Right atrium auricular region (tissue), 2 donors: ENCODE results near the gene SLC36A4. TPM values are rescaled to one million over a fixed set of nuclear protein-coding genes. Genes with fewer than 3 reads are reported as not detected.

Experiments used
- DNase-seq: peaks from one replicate; pipeline ENCODE4 v3.0.0-alpha.2; 2019; ENCODE audit warnings: low spot score
- H3K27ac ChIP-seq, 2 donors: fragments of 200-600 bp; sonication (generic); 1 replicate in 1 of 2; 2 replicates in 1 of 2; pipeline ENCODE4 v1.5.1; 2016 to 2019
- H3K27me3 ChIP-seq, 2 donors: fragments of 200-600 bp; sonication (generic); one replicate each; pipeline versions ENCODE4 v1.5.1 to v1.6.0; 2017 to 2019
- H3K36me3 ChIP-seq: fragments of 200-600 bp; sonication (generic); one replicate; pipeline ENCODE4 v1.5.1; 2016
- H3K4me1 ChIP-seq, 2 donors: fragments of 200-600 bp; sonication (generic); one replicate each; pipeline versions ENCODE4 v1.5.1 to v1.6.0; 2017 to 2019
- H3K4me3 ChIP-seq, 2 donors: fragments of 200-600 bp; sonication (generic); 1 replicate in 1 of 2; 2 replicates in 1 of 2; pipeline ENCODE4 v1.5.1; 2017 to 2019; ENCODE audit warnings: mild to moderate bottlenecking in 1 of 2, moderate library complexity in 1 of 2
- H3K9me3 ChIP-seq, 2 donors: fragments of 200-600 bp; sonication (generic); one replicate each; pipeline ENCODE4 v1.5.1; 2019
- total RNA-seq, 2 donors: library from RNA; depleted of rRNA; stranded (reverse); fragments of >200 nt; gene quantifications; one replicate each; pipeline ENCODE4 v1.1.0, GENCODE V29; 2016
- TF ChIP-seq, protein P1 (sequence below), 2 donors: fragments of 200-600 bp; sonication (generic); IDR thresholded peaks; one replicate each; pipeline ENCODE4 v1.5.1; 2019; ENCODE audit warnings: antibody characterized with exemption in 2 of 2

The SLC36A4 gene
- total RNA-seq, 2 donors from 2014 or later = 6.9 to 13.2 TPM

- DNase-seq = no peak
- Histone ChIP-seq H3K4me3 (no peak overlapping the region), H3K36me3 (no peaks in the 10 kb centered on the region), H3K9me3 (no peaks in the 10 kb centered on the region), H3K27ac (no peak overlapping the region), H3K4me1 (peaks cover 0 to 8% of the 10 kb centered on the region in 2 donors), H3K27me3 (no peaks in the 10 kb centered on the region)
- TF ChIP-seq, protein P1, sequence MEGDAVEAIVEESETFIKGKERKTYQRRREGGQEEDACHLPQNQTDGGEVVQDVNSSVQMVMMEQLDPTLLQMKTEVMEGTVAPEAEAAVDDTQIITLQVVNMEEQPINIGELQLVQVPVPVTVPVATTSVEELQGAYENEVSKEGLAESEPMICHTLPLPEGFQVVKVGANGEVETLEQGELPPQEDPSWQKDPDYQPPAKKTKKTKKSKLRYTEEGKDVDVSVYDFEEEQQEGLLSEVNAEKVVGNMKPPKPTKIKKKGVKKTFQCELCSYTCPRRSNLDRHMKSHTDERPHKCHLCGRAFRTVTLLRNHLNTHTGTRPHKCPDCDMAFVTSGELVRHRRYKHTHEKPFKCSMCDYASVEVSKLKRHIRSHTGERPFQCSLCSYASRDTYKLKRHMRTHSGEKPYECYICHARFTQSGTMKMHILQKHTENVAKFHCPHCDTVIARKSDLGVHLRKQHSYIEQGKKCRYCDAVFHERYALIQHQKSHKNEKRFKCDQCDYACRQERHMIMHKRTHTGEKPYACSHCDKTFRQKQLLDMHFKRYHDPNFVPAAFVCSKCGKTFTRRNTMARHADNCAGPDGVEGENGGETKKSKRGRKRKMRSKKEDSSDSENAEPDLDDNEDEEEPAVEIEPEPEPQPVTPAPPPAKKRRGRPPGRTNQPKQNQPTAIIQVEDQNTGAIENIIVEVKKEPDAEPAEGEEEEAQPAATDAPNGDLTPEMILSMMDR (IDR thresholded peaks at IDR 0.05) = no peak
These were observed 69.2 kb downstream of the SLC36A4 start for GRCh38 chr11:93128574-93128973.

DNA sequence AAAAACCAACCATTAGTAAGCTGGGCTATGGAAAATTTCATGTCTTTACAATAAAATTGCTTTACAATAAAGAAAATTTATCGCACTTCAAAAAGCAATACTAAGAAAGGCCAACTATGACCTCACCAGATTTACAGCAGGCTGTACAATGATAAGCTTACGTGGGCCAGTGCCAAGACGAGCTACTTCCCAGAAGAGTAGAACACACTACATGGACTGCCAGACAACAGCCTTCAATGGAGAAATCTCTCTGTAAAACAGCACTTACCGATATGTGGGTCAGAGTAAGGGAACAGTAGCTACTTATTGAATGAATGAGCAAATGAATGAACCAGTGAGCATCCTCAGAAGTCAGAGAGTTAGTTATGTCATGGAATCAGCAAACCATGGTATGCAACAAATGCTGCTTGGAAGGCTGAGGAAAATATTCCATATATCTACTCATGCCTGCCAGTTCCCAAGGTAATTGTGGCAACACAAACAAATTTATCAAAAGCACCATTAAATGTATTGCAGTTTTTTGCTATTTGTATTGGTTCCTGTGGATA is 74.4 kb downstream of the SLC36A4 start:
- no peak overlapping the region for H3K27ac ChIP-seq
- TF ChIP-seq, protein P1 (IDR thresholded peaks at IDR 0.05) = no peak
- H3K4me3 ChIP-seq = no peak overlapping the region
- H3K9me3 ChIP-seq = no peaks in the 10 kb centered on the region
- no peak for DNase-seq
- peaks cover 0 to 7% of the 10 kb centered on the region in 2 donors for H3K4me1 ChIP-seq
- no peaks in the 10 kb centered on the region for H3K27me3 ChIP-seq
- no peaks in the 10 kb centered on the region for H3K36me3 ChIP-seq

GRCh38 chr11:93122535-93123235 is 75.1 kb downstream of the SLC36A4 start:
- H3K27me3 ChIP-seq = no peaks in the 10 kb centered on the region
- H3K36me3 ChIP-seq = no peaks in the 10 kb centered on the region
- TF ChIP-seq, protein P1 (IDR thresholded peaks at IDR 0.05) = no peak
- DNase-seq = no peak
- H3K4me1 ChIP-seq = peaks cover 0 to 7% of the 10 kb centered on the region in 2 donors
- H3K4me3 ChIP-seq = no peak overlapping the region
- H3K9me3 ChIP-seq = no peaks in the 10 kb centered on the region
- no peak overlapping the region for H3K27ac ChIP-seq

GRCh38 chr11:93118276-93118675 is 79.5 kb downstream of the SLC36A4 start:
- no peak overlapping the region for H3K4me3 ChIP-seq
- TF ChIP-seq, protein P1 (IDR thresholded peaks at IDR 0.05) = no peak
- no peaks in the 10 kb centered on the region for H3K9me3 ChIP-seq
- DNase-seq = no peak
- peaks cover 0 to 3% of the 10 kb centered on the region in 2 donors for H3K4me1 ChIP-seq
- H3K27me3 ChIP-seq = no peaks in the 10 kb centered on the region
- no peak overlapping the region for H3K27ac ChIP-seq
- H3K36me3 ChIP-seq = no peaks in the 10 kb centered on the region

- Histone ChIP-seq H3K9me3 (no peaks in the 10 kb centered on the region), H3K27ac (no peak overlapping the region), H3K36me3 (no peaks in the 10 kb centered on the region), H3K4me1 (no peaks in the 10 kb centered on the region), H3K4me3 (no peak overlapping the region), H3K27me3 (no peaks in the 10 kb centered on the region)
- no peak for DNase-seq
- TF ChIP-seq, protein P1 (IDR thresholded peaks at IDR 0.05) = no peak
These were observed 80.2 kb downstream of the SLC36A4 start for GRCh38 chr11:93117565-93117964.
